Liver (tissue), 9 donors: ENCODE data around the gene TMEM106A. TPM values are rescaled to one million over a fixed set of nuclear protein-coding genes. Genes with fewer than 3 reads are reported as not detected.

Experiments used
- DNase-seq: peaks from one replicate; pipeline ENCODE4 v3.0.0-alpha.2; 2017; ENCODE audit warnings: low spot score
- H3K27ac ChIP-seq, 2 donors: one replicate each; pipeline ENCODE4 v1.7.0; 2013; ENCODE audit warnings: inconsistent platforms in 2 of 2, low read length in 2 of 2, control low read depth in 1 of 2, low read depth in 1 of 2, mild to moderate bottlenecking in 1 of 2
- H3K27me3 ChIP-seq, 4 donors: one replicate each; pipeline versions ENCODE4 v1.6.1 to v1.7.0; 2013; ENCODE audit warnings: low read length in 3 of 4, inconsistent platforms in 1 of 4, mild to moderate bottlenecking in 1 of 4, moderate library complexity in 1 of 4; ENCODE audit not compliant: control insufficient read depth in 4 of 4, insufficient read depth in 4 of 4
- H3K36me3 ChIP-seq, 4 donors: one replicate each; pipeline versions ENCODE4 v1.6.1 to v1.7.0; 2013; ENCODE audit warnings: low read length in 3 of 4, mild to moderate bottlenecking in 3 of 4, low read depth in 1 of 4, moderate library complexity in 1 of 4; ENCODE audit not compliant: control insufficient read depth in 4 of 4, insufficient read depth in 3 of 4
- H3K4me1 ChIP-seq, 4 donors: one replicate each; pipeline versions ENCODE4 v1.6.1 to v1.7.0; 2013; ENCODE audit warnings: low read length in 3 of 4, mild to moderate bottlenecking in 3 of 4, moderate library complexity in 1 of 4; ENCODE audit not compliant: control insufficient read depth in 4 of 4, insufficient read depth in 4 of 4
- H3K4me3 ChIP-seq, 3 donors: one replicate each; pipeline versions ENCODE4 v1.6.1 to v1.7.0; 2013; ENCODE audit warnings: low read length in 3 of 3, control low read depth in 1 of 3, low read depth in 1 of 3, mild to moderate bottlenecking in 1 of 3
- H3K9ac ChIP-seq, 2 donors: one replicate each; pipeline ENCODE4 v1.7.0; 2013; ENCODE audit warnings: low read length in 2 of 2, mild to moderate bottlenecking in 2 of 2, moderate library complexity in 2 of 2, control low read depth in 1 of 2, low read depth in 1 of 2
- H3K9me3 ChIP-seq, 4 donors: one replicate each; pipeline versions ENCODE4 v1.6.1 to v1.7.0; 2013; ENCODE audit warnings: low read length in 3 of 4; ENCODE audit not compliant: control insufficient read depth in 4 of 4
- EGR1 ChIP-seq, 2 donors: IDR thresholded peaks; 2 replicates each; pipeline ENCODE4 v1.6.1; 2016 to 2018; ENCODE audit warnings: antibody characterized with exemption in 2 of 2, low read depth in 2 of 2
- FOXA1 ChIP-seq: IDR thresholded peaks from 2 replicates; pipeline ENCODE4 v1.6.1; 2016; ENCODE audit warnings: antibody characterized with exemption
- GABPA ChIP-seq, 2 donors: IDR thresholded peaks in 1 of 2; conservative IDR thresholded peaks in 1 of 2; 2 replicates each; pipeline ENCODE4 v1.6.1; 2016; ENCODE audit warnings: antibody characterized with exemption in 2 of 2, mild to moderate bottlenecking in 1 of 2, moderate library complexity in 1 of 2
- HNF4A ChIP-seq, 2 donors: conservative IDR thresholded peaks; 2 replicates each; pipeline ENCODE4 v1.6.1; 2016; ENCODE audit warnings: antibody characterized with exemption in 2 of 2, mild to moderate bottlenecking in 2 of 2
- HNF4G ChIP-seq: IDR thresholded peaks from 2 replicates; pipeline ENCODE4 v1.6.1; 2016; ENCODE audit warnings: antibody characterized with exemption
- JUND ChIP-seq, 2 donors: IDR thresholded peaks; 2 replicates each; pipeline ENCODE4 v1.6.1; 2016; ENCODE audit warnings: antibody characterized with exemption in 2 of 2
- NR2F2 ChIP-seq: IDR thresholded peaks from 2 replicates; pipeline ENCODE4 v1.6.1; 2016; ENCODE audit warnings: antibody characterized with exemption
- RAD21 ChIP-seq, 2 donors: IDR thresholded peaks; 2 replicates each; pipeline ENCODE4 v1.6.1; 2016; ENCODE audit warnings: antibody characterized with exemption in 2 of 2, mild to moderate bottlenecking in 2 of 2
- RXRA ChIP-seq, 2 donors: IDR thresholded peaks; 2 replicates each; pipeline ENCODE4 v1.6.1; 2017 to 2018; ENCODE audit warnings: antibody characterized with exemption in 2 of 2, mild to moderate bottlenecking in 1 of 2
- SP1 ChIP-seq: IDR thresholded peaks from 2 replicates; pipeline ENCODE4 v1.6.1; 2018; ENCODE audit warnings: antibody characterized with exemption, mild to moderate bottlenecking
- TAF1 ChIP-seq: conservative IDR thresholded peaks from 2 replicates; pipeline ENCODE4 v1.6.1; 2016; ENCODE audit warnings: antibody characterized with exemption, mild to moderate bottlenecking
- YY1 ChIP-seq: IDR thresholded peaks from 2 replicates; pipeline ENCODE4 v1.6.1; 2016; ENCODE audit warnings: antibody characterized with exemption, mild to moderate bottlenecking
- ZBTB33 ChIP-seq: IDR thresholded peaks from 2 replicates; pipeline ENCODE4 v1.6.1; 2016; ENCODE audit warnings: antibody characterized with exemption
- WGBS: extraction: QIAGEN DNeasy Blood & Tissue Kit; methylation state at CpG from one replicate; pipeline ENCODE4 v1.1.7; 2013; 5-methylcytosine and 5-hydroxymethylcytosine counted together
- polyA plus RNA-seq, 2 donors: library from polyadenylated mRNA; stranded (reverse) in 1 of 2; unstranded in 1 of 2; fragments of 200-250 nt in 1 of 2; fragments of >200 nt in 1 of 2; fragmentation: Nextera tagmentation in 1 of 2; extraction: Ambion mirVana in 1 of 2; gene quantifications; one replicate each; pipeline versions ENCODE4 v1.2.1 to v1.2.3, GENCODE V29; 2013 to 2015
- total RNA-seq, 2 donors: library from RNA; depleted of rRNA; stranded (reverse); fragments of >200 nt; gene quantifications; one replicate each; pipeline ENCODE4 v1.2.3, GENCODE V29; 2014
- TF ChIP-seq, protein P1 (sequence below): fragments of 150-350 bp; IDR thresholded peaks from 2 replicates; pipeline ENCODE4 v1.5.1; 2017; ENCODE audit warnings: improper control_type of control experiment, low read depth, low read length; ENCODE audit not compliant: missing input control
- TF ChIP-seq, protein P2 (sequence below): IDR thresholded peaks from 2 replicates; pipeline ENCODE4 v1.6.1; 2016; ENCODE audit warnings: antibody characterized with exemption
- TF ChIP-seq, protein P3 (sequence below): IDR thresholded peaks from 2 replicates; pipeline ENCODE4 v1.6.1; 2016; ENCODE audit warnings: antibody characterized with exemption
- donor health status: healthy.
- donor health status: healthy.
- donor health status: healthy.
- donor health status: healthy.
- donor health status: healthy.

Gene TMEM106A
- total and polyA plus RNA-seq, 4 donors = 1.3 to 3.8 (median 2.6) TPM

- no peak for DNase-seq
- Histone ChIP-seq H3K27ac (no peak overlapping the region), H3K36me3 (peaks cover 0 to 14% (median 4%) of the 10 kb centered on the region in 4 donors)
Measured at GRCh38 chr17:43217614-43218087, 6.0 kb downstream of the TMEM106A start.

DNA sequence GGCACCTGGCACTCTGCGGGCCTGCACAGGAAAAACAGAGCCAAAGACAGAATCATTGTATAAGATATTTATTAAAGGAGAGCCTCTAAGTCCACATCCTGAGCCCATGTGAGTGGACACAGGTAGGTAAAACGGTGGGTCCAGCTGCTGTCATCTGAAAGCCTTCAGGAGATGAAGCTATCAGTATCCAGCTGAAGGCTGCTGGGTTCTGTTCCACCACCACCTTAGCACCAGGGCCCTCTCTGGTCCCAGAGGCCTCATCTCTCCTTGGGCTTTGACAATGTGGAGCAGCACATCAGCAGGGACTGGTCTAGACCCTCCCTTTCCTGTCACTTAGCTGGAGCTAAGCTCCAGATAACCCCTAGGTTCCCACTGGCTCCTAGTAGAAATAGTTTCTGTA, 7.3 kb downstream of the TMEM106A start:
- H3K9ac ChIP-seq = no peak overlapping the region
- H3K36me3 ChIP-seq = peaks cover 0 to 14% (median 3%) of the 10 kb centered on the region in 4 donors
- no peaks in the 10 kb centered on the region for H3K9me3 ChIP-seq
- peaks cover 9 to 22% (median 17%) of the 10 kb centered on the region in 4 donors for H3K4me1 ChIP-seq
- H3K4me3 ChIP-seq = no peak overlapping the region
- no peak for TF ChIP-seq EGR1 (IDR thresholded peaks at IDR 0.05; ENCODE audit: low read depth in 2 of 2)
- no peak for TF ChIP-seq RAD21 (IDR thresholded peaks at IDR 0.05)
- TF ChIP-seq, protein P1, sequence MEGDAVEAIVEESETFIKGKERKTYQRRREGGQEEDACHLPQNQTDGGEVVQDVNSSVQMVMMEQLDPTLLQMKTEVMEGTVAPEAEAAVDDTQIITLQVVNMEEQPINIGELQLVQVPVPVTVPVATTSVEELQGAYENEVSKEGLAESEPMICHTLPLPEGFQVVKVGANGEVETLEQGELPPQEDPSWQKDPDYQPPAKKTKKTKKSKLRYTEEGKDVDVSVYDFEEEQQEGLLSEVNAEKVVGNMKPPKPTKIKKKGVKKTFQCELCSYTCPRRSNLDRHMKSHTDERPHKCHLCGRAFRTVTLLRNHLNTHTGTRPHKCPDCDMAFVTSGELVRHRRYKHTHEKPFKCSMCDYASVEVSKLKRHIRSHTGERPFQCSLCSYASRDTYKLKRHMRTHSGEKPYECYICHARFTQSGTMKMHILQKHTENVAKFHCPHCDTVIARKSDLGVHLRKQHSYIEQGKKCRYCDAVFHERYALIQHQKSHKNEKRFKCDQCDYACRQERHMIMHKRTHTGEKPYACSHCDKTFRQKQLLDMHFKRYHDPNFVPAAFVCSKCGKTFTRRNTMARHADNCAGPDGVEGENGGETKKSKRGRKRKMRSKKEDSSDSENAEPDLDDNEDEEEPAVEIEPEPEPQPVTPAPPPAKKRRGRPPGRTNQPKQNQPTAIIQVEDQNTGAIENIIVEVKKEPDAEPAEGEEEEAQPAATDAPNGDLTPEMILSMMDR = no peak
- no peak for TF ChIP-seq TAF1
- TF ChIP-seq NR2F2 = no peak
- TF ChIP-seq RXRA (IDR thresholded peaks at IDR 0.05) = no peak
- TF ChIP-seq, protein P2, sequence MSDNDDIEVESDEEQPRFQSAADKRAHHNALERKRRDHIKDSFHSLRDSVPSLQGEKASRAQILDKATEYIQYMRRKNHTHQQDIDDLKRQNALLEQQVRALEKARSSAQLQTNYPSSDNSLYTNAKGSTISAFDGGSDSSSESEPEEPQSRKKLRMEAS = no peak
- no peak for TF ChIP-seq JUND (IDR thresholded peaks at IDR 0.05)
- no peak for TF ChIP-seq FOXA1
- H3K27me3 ChIP-seq = no peaks in the 10 kb centered on the region
- WGBS = 94% methylated on average over 2 of the region's 2 CpGs
- DNase-seq = no peak
- no peak overlapping the region for H3K27ac ChIP-seq

More at GRCh38 chr17:43217614-43218087, 6.0 kb downstream of the TMEM106A start:
- H3K9me3 ChIP-seq = no peaks in the 10 kb centered on the region
- H3K4me3 ChIP-seq = no peak overlapping the region
- peaks cover 15 to 33% (median 25%) of the 10 kb centered on the region in 4 donors for H3K4me1 ChIP-seq
- TF ChIP-seq, protein P3, sequence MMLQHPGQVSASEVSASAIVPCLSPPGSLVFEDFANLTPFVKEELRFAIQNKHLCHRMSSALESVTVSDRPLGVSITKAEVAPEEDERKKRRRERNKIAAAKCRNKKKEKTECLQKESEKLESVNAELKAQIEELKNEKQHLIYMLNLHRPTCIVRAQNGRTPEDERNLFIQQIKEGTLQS = no peak
- TF ChIP-seq RXRA (IDR thresholded peaks at IDR 0.05) (no peak), ZBTB33 (no peak), RAD21 (IDR thresholded peaks at IDR 0.05) (no peak), JUND (IDR thresholded peaks at IDR 0.05) (no peak), GABPA (IDR thresholded peaks at IDR 0.05 in 1 of 2, conservative IDR thresholded peaks at IDR 0.05 in 1 of 2) (no peak), FOXA1 (no peak), YY1 (no peak), TAF1 (no peak), HNF4G (no peak), SP1 (no peak), HNF4A (conservative IDR thresholded peaks at IDR 0.05) (no peak), EGR1 (IDR thresholded peaks at IDR 0.05; ENCODE audit: low read depth in 2 of 2) (no peak)
- TF ChIP-seq, protein P1 = no peak
- TF ChIP-seq, protein P2 = no peak
- H3K9ac ChIP-seq = no peak overlapping the region
- H3K27me3 ChIP-seq = no peaks in the 10 kb centered on the region
- WGBS = 99% methylated on average over 2 of the region's 2 CpGs
